ENCODE data around the gene CORIN. TPM values are rescaled to one million over a fixed set of nuclear protein-coding genes. Genes with fewer than 3 reads are reported as not detected.

The CORIN gene
- total RNA-seq, 1 donor from 2014 or later = 0.51 TPM

GRCh38 chr4:47567511-47567910 lies 270.4 kb downstream of the CORIN start:
- Mint-ChIP-seq H3K27ac (ENCODE audit: unreplicated experiment) (no peak overlapping the region), H3K36me3 (ENCODE audit: low read depth, unreplicated experiment) (peaks cover 12% of the 10 kb centered on the region), H3K4me3 (ENCODE audit: unreplicated experiment) (no peak overlapping the region), H3K27me3 (ENCODE audit: unreplicated experiment) (no peaks in the 10 kb centered on the region), H3K9me3 (ENCODE audit: unreplicated experiment) (no peaks in the 10 kb centered on the region), H3K4me1 (ENCODE audit: unreplicated experiment) (peaks cover 14% of the 10 kb centered on the region)
- TF ChIP-seq CTCF (IDR thresholded peaks at IDR 0.05; ENCODE audit: unreplicated experiment) = no peak
- DNase-seq (ENCODE audit: low spot score) = no peak

- Mint-ChIP-seq H3K27me3 (ENCODE audit: unreplicated experiment) (no peaks in the 10 kb centered on the region), H3K4me3 (ENCODE audit: unreplicated experiment) (no peak overlapping the region), H3K36me3 (ENCODE audit: low read depth, unreplicated experiment) (peaks cover 9% of the 10 kb centered on the region), H3K9me3 (ENCODE audit: unreplicated experiment) (no peaks in the 10 kb centered on the region), H3K4me1 (ENCODE audit: unreplicated experiment) (peaks cover 8% of the 10 kb centered on the region), H3K27ac (ENCODE audit: unreplicated experiment) (no peak overlapping the region)
- TF ChIP-seq CTCF (IDR thresholded peaks at IDR 0.05; ENCODE audit: unreplicated experiment) = no peak
- DNase-seq (ENCODE audit: low spot score) = no peak
These were observed 270.9 kb downstream of the CORIN start for GRCh38 chr4:47566969-47567368.

- Mint-ChIP-seq H3K27me3 (ENCODE audit: unreplicated experiment) (no peaks in the 10 kb centered on the region), H3K4me3 (ENCODE audit: unreplicated experiment) (no peak overlapping the region), H3K27ac (ENCODE audit: unreplicated experiment) (no peak overlapping the region), H3K36me3 (ENCODE audit: low read depth, unreplicated experiment) (peaks cover 7% of the 10 kb centered on the region), H3K4me1 (ENCODE audit: unreplicated experiment) (peaks cover 6% of the 10 kb centered on the region), H3K9me3 (ENCODE audit: unreplicated experiment) (no peaks in the 10 kb centered on the region)
- no peak for TF ChIP-seq CTCF (IDR thresholded peaks at IDR 0.05; ENCODE audit: unreplicated experiment)
- no peak for DNase-seq (ENCODE audit: low spot score)
These were observed 271.3 kb downstream of the CORIN start for GRCh38 chr4:47566566-47566965.

- Mint-ChIP-seq H3K27ac (ENCODE audit: unreplicated experiment) (no peak overlapping the region), H3K9me3 (ENCODE audit: unreplicated experiment) (no peaks in the 10 kb centered on the region), H3K4me3 (ENCODE audit: unreplicated experiment) (no peak overlapping the region), H3K4me1 (ENCODE audit: unreplicated experiment) (peaks cover 5% of the 10 kb centered on the region), H3K36me3 (ENCODE audit: low read depth, unreplicated experiment) (no peaks in the 10 kb centered on the region), H3K27me3 (ENCODE audit: unreplicated experiment) (no peaks in the 10 kb centered on the region)
- TF ChIP-seq CTCF (IDR thresholded peaks at IDR 0.05; ENCODE audit: unreplicated experiment) = no peak
- no peak for DNase-seq (ENCODE audit: low spot score)
These were observed 275.6 kb downstream of the CORIN start for GRCh38 chr4:47562297-47562696.

DNA sequence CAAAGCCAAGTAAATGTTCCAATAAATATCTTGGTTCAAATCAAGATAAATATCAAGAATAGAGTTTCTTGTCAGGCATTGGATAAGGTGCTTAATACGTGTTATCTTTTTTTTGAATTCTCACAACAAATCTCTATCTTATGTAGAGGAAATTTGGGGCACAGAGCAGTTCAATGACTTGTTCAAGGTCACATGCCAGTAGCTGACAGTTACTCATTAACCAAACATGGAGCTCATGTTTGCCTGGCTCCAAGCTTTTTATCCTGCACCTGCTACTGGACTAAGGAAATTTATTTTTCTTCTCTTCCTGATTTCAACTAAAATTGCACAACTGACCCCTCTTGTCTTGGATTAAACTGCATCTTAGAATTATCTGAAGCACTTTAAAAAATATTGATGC lies 276.5 kb downstream of the CORIN start:
- H3K9me3 Mint-ChIP-seq (ENCODE audit: unreplicated experiment) = no peaks in the 10 kb centered on the region

More for the DNA sequence above, 276.5 kb downstream of the CORIN start:
- H3K36me3 Mint-ChIP-seq (ENCODE audit: low read depth, unreplicated experiment) = no peaks in the 10 kb centered on the region
- no peak overlapping the region for H3K4me3 Mint-ChIP-seq (ENCODE audit: unreplicated experiment)
- no peaks in the 10 kb centered on the region for H3K27me3 Mint-ChIP-seq (ENCODE audit: unreplicated experiment)
- no peak for DNase-seq (ENCODE audit: low spot score)
- no peak overlapping the region for H3K27ac Mint-ChIP-seq (ENCODE audit: unreplicated experiment)
- peaks cover 5% of the 10 kb centered on the region for H3K4me1 Mint-ChIP-seq (ENCODE audit: unreplicated experiment)
- no peak for TF ChIP-seq CTCF (IDR thresholded peaks at IDR 0.05; ENCODE audit: unreplicated experiment)

Measured in endothelial cell (in vitro differentiated cells).